Adrenal gland (tissue), 12 donors: ENCODE measurements around the gene INO80E. TPM values are rescaled to one million over a fixed set of nuclear protein-coding genes. Genes with fewer than 3 reads are reported as not detected.

ENCODE experiments used
- DNase-seq, 7 donors: peaks; one replicate each; pipeline ENCODE4 v3.0.0-alpha.2; 2019 to 2020
- H3K27ac ChIP-seq, 5 donors: fragments of 200-600 bp; sonication (generic) in 4 of 5; 1 replicate in 3 of 5; 2 replicates in 2 of 5; pipeline versions ENCODE4 v1.5.1 to v1.8.0; 2016 to 2020; ENCODE audit warnings: mild to moderate bottlenecking in 1 of 5
- H3K27me3 ChIP-seq: fragments of 200-600 bp; 2 replicates; pipeline ENCODE4 v1.8.0; 2021
- H3K36me3 ChIP-seq, 2 donors: fragments of 200-600 bp; replicated peaks in 1 of 2; 1 replicate in 1 of 2; 2 replicates in 1 of 2; pipeline versions ENCODE4 v1.5.1 to v1.8.0; 2018 to 2022
- H3K4me1 ChIP-seq, 2 donors: fragments of 200-600 bp; replicated peaks in 1 of 2; 1 replicate in 1 of 2; 2 replicates in 1 of 2; pipeline versions ENCODE4 v1.5.1 to v1.8.0; 2018 to 2021
- H3K4me3 ChIP-seq, 4 donors: fragments of 200-600 bp; sonication (generic) in 3 of 4; one replicate each; pipeline ENCODE4 v1.5.1; 2016 to 2018
- H3K9me3 ChIP-seq, 3 donors: fragments of 200-600 bp; sonication (generic) in 1 of 3; replicated peaks in 1 of 3; 1 replicate in 2 of 3; 2 replicates in 1 of 3; pipeline versions ENCODE4 v1.5.1 to v1.8.0; 2016 to 2021
- CTCF ChIP-seq, 6 experiments: fragments of 450-650 bp in 4 of 6; fragments of 200-600 bp in 2 of 6; sonication (generic) in 1 of 6; IDR thresholded peaks; 1 replicate in 5 of 6; 2 replicates in 1 of 6; pipeline versions ENCODE4 v1.5.1 to v1.8.0; 2016 to 2021; ENCODE audit warnings: antibody characterized with exemption in 6 of 6, mild to moderate bottlenecking in 2 of 6, moderate library complexity in 1 of 6
- POLR2A ChIP-seq, 2 donors: fragments of 450-650 bp; IDR thresholded peaks; one replicate each; pipeline ENCODE4 v1.6.1; 2017; ENCODE audit warnings: antibody characterized with exemption in 2 of 2, mild to moderate bottlenecking in 2 of 2, moderate library complexity in 1 of 2
- WGBS, 4 donors: extraction: QIAGEN DNeasy Blood & Tissue Kit in 2 of 4; methylation state at CpG; one replicate each; pipeline versions ENCODE4 v1.1.5 to v1.1.7; 2013 to 2017; 5-methylcytosine and 5-hydroxymethylcytosine counted together
- intact Hi-C, 2 donors: fragments of 100-400 bp; cut with DNase I; formaldehyde crosslinking; loops; one replicate each; pipeline versions ENCODE4 v1.14.1 to v1.15.0; 2022 to 2023
- polyA plus RNA-seq, 3 donors: library from polyadenylated mRNA; stranded (reverse); fragments of 200-250 nt in 2 of 3; fragments of 350-450 nt in 1 of 3; fragmentation: Illumina TruSeq in 1 of 3; extraction: RNeasy Lipid Tissue Mini Kit (QIAGEN cat#74804) in 1 of 3; gene quantifications; one replicate each; pipeline ENCODE4 v1.2.3, GENCODE V29; 2013 to 2014
- total RNA-seq, 9 donors: library from RNA; depleted of rRNA in 4 of 9; stranded (reverse); fragments of >200 nt in 4 of 9; fragments of 120-200 nt in 1 of 9; fragmentation: NEBNext Ultra II Directional in 1 of 9; extraction: Animal tissue kit (Norgen Biotek cat#: 25700) in 1 of 9; gene quantifications; one replicate each; pipeline versions ENCODE4 v1.1.0 to v1.2.4, GENCODE V29; 2013 to 2023
- donor health status: healthy with polysubstance abuse.
- donor health status: Bipolar disorder and iron deficiency.
- donor health status: DM: yes; HTN: yes; CAD: no.
- donor health status: DM: no; HTN: no; CAD: no.
- donor health status: DM: no; HTN: no; CAD: no.
- donor health status: DM: yes; HTN: yes; CAD: no.

Gene INO80E
- total and polyA plus RNA-seq, 12 donors, result 31.8 to 362 (median 73.4) TPM

DNA sequence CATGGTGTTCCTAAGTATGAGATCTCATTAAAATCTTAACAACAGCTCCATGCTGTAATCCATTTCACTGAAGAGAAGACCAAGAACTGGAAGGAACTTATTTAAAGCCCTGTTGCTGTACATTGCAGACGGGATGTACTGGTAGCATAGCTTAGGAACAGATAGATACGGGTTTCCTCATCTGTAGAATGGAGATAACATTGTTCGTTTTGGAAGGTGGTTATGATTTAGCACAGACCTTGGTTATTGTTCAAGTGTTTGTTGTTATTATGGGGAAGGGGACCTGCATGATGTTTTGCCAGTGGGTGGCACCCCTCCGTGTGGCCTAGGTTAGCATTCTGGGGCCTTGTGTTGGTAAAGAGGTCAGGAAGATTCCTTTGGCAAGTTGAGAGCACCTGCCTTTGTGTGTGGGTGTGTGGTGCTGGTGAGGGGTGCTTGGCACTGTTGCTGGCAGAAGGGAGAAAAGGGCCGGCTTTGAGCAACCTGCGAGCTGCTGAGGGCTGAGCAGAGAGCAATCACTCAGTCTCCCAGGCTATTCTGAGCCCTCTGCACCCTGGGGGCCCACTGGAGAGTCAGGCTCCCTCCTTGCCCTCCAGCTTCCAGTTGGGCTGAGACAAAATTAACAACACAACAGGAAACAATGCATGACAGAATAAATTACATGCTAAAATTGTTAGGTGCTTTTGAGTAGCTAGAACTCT lies 20.1 kb upstream of the INO80E start:
- no peaks in the 10 kb centered on the region for H3K27me3 ChIP-seq
- peak in 1 of 7 donors; percentile 21 for DNase-seq
- peak overlapping the region in 4 of 5 donors; percentile 3 to 87 (median 80) for H3K27ac ChIP-seq
- peaks cover 0 to 49% of the 10 kb centered on the region in 2 donors for H3K36me3 ChIP-seq
- 8 to 14% (median 10%) methylated on average over 6 of the region's 6 CpGs for WGBS, 4 donors
- H3K4me1 ChIP-seq, result peaks cover 30 to 53% of the 10 kb centered on the region in 2 donors
- H3K4me3 ChIP-seq, result peak overlapping the region in 2 of 4 donors; percentile 68 to 73
- no peaks in the 10 kb centered on the region for H3K9me3 ChIP-seq
- TF ChIP-seq POLR2A (IDR thresholded peaks at IDR 0.05), result no peak
- TF ChIP-seq CTCF (IDR thresholded peaks at IDR 0.05), result no peak
- intact Hi-C loops, result no loop called here

- peak overlapping the region in 3 of 5 donors; percentile 6 to 87 (median 81) for H3K27ac ChIP-seq
- 69 to 84% (median 74%) methylated on average over 7 to 9 of the region's 9 CpGs for WGBS, 4 donors
- H3K4me1 ChIP-seq, result peaks cover 30 to 53% of the 10 kb centered on the region in 2 donors
- intact Hi-C loops, result no loop called here
- no peak for TF ChIP-seq POLR2A (IDR thresholded peaks at IDR 0.05)
- TF ChIP-seq CTCF (IDR thresholded peaks at IDR 0.05), result no peak
- H3K36me3 ChIP-seq, result peaks cover 0 to 52% of the 10 kb centered on the region in 2 donors
- peak in 1 of 7 donors; percentile 21 for DNase-seq
- H3K9me3 ChIP-seq, result no peaks in the 10 kb centered on the region
- H3K4me3 ChIP-seq, result peak overlapping the region in 1 of 4 donors; percentile 68
- H3K27me3 ChIP-seq, result no peaks in the 10 kb centered on the region
Measured at GRCh38 chr16:29977063-29977825, 18.8 kb upstream of the INO80E start.

DNA sequence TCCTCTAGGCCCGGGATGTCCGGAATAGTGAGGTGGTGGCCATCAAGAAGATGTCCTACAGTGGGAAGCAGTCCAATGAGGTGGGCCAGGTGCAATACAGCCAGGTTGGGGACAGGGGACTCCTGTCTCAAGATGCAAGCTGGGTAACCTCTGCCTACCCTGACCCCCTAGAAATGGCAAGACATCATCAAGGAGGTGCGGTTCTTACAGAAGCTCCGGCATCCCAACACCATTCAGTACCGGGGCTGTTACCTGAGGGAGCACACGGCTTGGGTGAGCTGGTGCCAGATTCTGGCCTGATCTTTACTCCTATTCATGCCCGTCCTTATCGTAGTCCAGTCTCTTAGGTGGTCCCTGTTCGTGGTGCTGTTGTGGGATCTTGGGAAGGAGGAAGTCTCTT lies 18.0 kb upstream of the INO80E start:
- Histone ChIP-seq H3K27ac (peak overlapping the region in 2 of 5 donors; percentile 81 to 87), H3K36me3 (peaks cover 0 to 57% of the 10 kb centered on the region in 2 donors), H3K9me3 (no peaks in the 10 kb centered on the region), H3K4me3 (no peak overlapping the region), H3K4me1 (peaks cover 30 to 51% of the 10 kb centered on the region in 2 donors), H3K27me3 (no peaks in the 10 kb centered on the region)
- 91 to 93% (median 92%) methylated on average over 8 to 9 of the region's 9 CpGs for WGBS, 4 donors
- TF ChIP-seq POLR2A (IDR thresholded peaks at IDR 0.05) (no peak), CTCF (IDR thresholded peaks at IDR 0.05) (no peak)
- intact Hi-C loops, result no loop called here
- no peak for DNase-seq

DNA sequence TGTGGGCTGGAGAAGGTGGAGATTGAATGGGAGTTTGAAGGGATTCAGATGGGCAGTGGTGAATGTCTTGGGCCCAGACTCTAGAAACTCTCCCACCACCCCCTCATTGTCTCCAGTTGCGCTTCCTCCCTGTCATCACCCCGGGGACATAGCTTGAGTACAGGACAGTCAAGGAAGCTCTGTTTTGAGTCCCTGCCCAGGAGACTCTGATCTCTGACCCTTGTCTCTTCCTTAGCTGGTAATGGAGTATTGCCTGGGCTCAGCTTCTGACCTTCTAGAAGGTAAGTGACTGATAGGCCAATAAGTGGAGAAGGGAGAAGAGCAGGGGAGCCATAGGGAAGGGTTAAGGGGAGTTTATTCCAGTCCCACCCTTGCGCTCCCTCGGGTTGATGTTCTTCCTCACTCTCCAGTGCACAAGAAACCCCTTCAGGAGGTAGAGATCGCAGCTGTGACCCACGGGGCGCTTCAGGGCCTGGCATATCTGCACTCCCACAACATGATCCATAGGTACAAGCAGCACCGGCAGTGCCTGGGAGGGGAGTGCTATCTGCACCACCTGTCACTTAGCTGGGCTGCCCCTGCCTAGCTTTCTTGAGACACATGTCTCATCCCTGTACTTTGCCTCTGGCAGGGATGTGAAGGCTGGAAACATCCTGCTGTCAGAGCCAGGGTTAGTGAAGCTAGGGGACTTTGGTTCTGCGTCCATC lies 17.3 kb upstream of the INO80E start:
- intact Hi-C loops, result no loop called here
- WGBS, 4 donors, result 81 to 89% (median 87%) methylated on average over 8 to 9 of the region's 9 CpGs
- no peak for DNase-seq
- TF ChIP-seq CTCF (IDR thresholded peaks at IDR 0.05), result no peak
- no peak for TF ChIP-seq POLR2A (IDR thresholded peaks at IDR 0.05)
- Histone ChIP-seq H3K9me3 (no peaks in the 10 kb centered on the region), H3K4me1 (peaks cover 30 to 48% of the 10 kb centered on the region in 2 donors), H3K27me3 (no peaks in the 10 kb centered on the region), H3K4me3 (no peak overlapping the region), H3K27ac (peak overlapping the region in 2 of 5 donors; percentile 81 to 87), H3K36me3 (peaks cover 0 to 63% of the 10 kb centered on the region in 2 donors)
